Fibroblast of villous mesenchyme (primary cell): ENCODE measurements around the gene RSU1. TPM values are rescaled to one million over a fixed set of nuclear protein-coding genes. Genes with fewer than 3 reads are reported as not detected.

Experiments used
- DNase-seq: peaks from one replicate; pipeline ENCODE4 v3.0.0-alpha.2; 2010; ENCODE audit warnings: low read depth
- H3K4me3 ChIP-seq: 2 replicates; pipeline ENCODE4 v1.5.1; 2011; ENCODE audit warnings: low read depth, mild to moderate bottlenecking, low read length
- small RNA-seq: library from RNA; depleted of rRNA; stranded (forward); fragments of <200 nt; gene quantifications from one replicate; pipeline ENCODE3, GENCODE V24; 2012
- total RNA-seq: library from RNA; depleted of rRNA; stranded (reverse); fragments of >200 nt; gene quantifications from 2 replicates; pipeline ENCODE4 v1.2.3, GENCODE V29; 2012
- TF ChIP-seq, protein P1 (sequence below): IDR thresholded peaks from 2 replicates; pipeline ENCODE4 v1.5.1; 2012; ENCODE audit warnings: low read depth, mild to moderate bottlenecking, low read length; ENCODE audit not compliant: insufficient read depth

Gene RSU1
- total RNA-seq, 1 donor = 114 TPM

DNA sequence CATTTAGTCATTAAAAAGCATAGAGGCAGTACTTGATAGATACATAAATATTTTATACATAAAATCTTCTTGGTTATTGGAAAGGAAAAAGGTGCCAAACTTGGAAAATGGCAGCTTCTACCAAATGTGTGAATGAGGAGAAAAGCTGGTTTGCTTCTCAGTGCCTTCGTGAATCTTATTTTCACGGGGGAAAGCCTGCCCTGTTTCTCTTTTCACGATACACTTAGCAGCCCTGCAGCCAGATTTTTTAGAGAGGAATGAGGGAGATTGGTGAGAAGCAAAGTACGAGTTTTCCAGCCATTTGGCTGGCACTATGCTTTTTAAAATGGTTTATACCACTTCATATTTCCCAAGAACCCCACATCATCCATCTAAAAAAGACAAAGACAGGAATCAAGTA lies 272.6 kb downstream of the RSU1 start:
- DNase-seq = no peak
- no peak overlapping the region for H3K4me3 ChIP-seq
- TF ChIP-seq, protein P1, sequence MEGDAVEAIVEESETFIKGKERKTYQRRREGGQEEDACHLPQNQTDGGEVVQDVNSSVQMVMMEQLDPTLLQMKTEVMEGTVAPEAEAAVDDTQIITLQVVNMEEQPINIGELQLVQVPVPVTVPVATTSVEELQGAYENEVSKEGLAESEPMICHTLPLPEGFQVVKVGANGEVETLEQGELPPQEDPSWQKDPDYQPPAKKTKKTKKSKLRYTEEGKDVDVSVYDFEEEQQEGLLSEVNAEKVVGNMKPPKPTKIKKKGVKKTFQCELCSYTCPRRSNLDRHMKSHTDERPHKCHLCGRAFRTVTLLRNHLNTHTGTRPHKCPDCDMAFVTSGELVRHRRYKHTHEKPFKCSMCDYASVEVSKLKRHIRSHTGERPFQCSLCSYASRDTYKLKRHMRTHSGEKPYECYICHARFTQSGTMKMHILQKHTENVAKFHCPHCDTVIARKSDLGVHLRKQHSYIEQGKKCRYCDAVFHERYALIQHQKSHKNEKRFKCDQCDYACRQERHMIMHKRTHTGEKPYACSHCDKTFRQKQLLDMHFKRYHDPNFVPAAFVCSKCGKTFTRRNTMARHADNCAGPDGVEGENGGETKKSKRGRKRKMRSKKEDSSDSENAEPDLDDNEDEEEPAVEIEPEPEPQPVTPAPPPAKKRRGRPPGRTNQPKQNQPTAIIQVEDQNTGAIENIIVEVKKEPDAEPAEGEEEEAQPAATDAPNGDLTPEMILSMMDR = no peak

DNA sequence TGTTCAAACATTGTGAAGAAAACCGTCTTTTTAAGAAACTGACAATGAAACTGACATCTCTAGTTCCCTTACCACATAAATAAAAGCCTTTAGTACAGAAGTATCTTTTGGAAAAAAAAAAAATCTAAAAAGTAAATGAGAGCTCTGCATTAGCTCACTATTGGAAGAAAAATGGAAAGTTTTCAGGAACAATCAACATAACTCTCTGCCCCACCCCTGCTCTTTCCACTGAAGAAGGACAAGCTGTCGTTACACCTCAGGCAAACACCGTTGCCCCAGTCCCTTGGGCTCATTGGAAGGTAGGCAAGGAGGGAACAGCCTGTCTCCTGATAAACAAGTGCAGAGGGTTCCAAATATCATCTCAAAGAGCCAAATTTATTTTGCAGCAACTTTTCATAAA lies 273.1 kb downstream of the RSU1 start:
- TF ChIP-seq, protein P1 = no peak

More for the DNA sequence above, 273.1 kb downstream of the RSU1 start:
- no peak for DNase-seq
- no peak overlapping the region for H3K4me3 ChIP-seq

Small RNA genes within 50 kb of the gene (small RNA-seq; reads per million reads assigned to genes)
- gene RF02271 = not detected
